H54 (cell line): Measurements from ENCODE around the gene DYSF.

Experiments used
- DNase-seq: peaks from one replicate; pipeline ENCODE4 v3.0.0; 2011; ENCODE audit warnings: low spot score, mixed read lengths; ENCODE audit not compliant: insufficient read length
- FAIRE-seq: peaks from 3 replicates; lab custom pipeline; 2011; peaks lifted over from hg19 to GRCh38; lab: Jason Lieb, UNC
- POLR2A ChIP-seq: IDR thresholded peaks from 2 replicates; pipeline ENCODE4 v1.6.1; 2011; ENCODE audit warnings: low read depth, mild to moderate bottlenecking, low read length

The DYSF gene

DNA sequence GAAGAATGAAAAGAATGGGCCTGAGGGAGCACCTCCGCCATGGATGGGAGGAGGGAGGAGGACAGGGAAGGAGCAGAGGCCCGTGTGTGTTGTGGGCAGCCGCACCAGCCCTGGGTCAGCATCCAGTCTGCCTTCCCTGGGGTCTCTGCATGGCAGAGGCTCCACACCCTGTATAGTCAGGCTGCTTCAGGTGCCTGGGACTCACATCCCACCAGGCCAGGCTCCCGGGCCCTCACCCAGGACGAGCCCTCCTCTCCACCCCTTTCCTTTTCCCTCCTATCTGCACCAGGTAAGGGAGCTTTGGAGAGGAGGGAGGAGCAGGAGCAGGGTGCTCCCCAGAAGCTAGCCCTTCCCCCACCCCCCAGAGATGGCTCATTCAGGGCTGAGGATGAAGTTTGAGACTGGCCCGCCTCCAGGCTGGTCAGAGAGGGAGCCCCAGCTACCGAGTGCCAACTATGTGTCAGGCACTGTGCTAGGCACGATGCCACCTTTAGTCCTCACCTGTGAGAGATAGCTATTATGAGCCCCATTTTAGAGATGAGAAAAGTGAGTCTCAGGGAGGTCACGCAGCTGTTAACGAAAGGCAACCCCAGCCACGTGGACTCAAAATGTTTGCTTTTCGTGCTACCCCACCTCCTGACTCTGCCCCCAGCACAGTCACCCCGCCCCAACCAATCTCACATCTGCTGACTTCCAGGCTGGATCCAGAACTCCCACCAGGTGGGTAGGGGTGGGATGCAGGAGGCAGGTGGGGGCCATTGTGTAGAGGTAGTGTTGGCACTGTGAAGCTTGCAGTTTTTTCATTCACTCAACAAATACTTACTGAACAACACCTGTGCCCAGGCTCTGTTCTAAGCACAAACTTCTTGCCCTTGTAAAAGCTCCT, 242.1 kb downstream of the DYSF start:
- TF ChIP-seq POLR2A = no peak
- DNase-seq (no peak), FAIRE-seq (no peak)

DNA sequence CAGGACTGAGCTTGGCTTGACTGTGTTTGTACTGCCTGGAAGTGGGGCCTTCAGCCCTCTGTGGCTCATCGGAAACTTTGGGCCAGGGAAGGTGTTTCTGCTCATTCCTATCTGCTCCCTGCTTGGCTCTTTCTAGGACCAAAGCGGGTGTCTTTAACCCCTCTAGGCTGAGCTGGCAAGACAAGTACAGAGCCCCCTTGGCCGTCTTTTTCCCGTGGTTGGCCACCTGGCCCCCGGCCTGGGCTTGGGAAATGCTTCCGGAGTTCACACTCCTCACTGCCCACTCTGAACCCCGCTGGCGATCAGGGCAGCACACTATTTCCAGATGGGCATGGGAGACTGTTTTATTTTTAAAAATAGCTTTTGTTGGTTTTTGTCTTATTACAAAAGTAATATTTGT, 243.0 kb downstream of the DYSF start:
- DNase-seq (no peak), FAIRE-seq (no peak)
- no peak for TF ChIP-seq POLR2A

DNA sequence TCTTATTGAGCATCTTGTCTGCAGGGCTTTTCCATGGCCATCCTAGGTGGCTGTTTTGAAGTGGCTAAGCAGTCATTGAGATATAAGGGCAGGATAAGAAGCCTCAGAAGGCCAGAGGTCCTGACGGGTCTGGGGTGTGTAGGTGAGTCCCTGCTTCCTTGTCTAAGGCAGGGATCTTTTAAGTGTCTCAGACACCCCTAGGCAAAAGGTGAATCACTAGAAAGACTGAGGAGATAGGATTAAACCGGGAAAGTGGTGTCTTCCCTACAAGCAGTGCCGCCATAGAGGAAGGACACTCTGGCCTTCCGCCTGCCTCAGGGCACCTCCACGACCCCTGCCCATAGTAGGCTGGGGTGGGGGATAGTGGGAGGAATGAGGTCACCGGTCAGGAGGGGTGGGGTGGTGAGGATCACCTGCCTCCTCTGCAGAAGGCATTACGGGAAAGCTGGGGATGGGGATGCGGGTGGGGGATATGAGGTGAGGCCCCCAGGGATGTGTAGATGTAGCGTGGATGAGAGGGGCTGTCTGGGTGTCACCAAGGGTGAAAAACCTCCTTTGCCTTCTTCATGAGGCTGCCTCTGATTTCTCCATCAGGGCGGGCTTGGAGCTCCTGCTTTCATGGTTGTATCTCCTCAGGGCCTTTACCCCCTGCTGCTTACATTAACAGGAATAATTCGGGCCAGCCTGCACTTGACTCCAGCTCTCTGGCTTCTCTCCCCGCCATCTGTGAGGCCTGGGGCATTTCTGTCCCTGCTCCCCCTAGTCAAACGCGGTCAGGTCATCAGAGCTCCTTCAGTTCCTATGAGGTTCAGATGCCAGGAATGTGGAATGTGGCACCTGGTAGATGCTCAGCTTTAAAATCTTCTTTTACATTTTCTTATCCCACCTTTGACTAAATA, 244.0 kb downstream of the DYSF start:
- FAIRE-seq (no peak), DNase-seq (no peak)
- no peak for TF ChIP-seq POLR2A

DNA sequence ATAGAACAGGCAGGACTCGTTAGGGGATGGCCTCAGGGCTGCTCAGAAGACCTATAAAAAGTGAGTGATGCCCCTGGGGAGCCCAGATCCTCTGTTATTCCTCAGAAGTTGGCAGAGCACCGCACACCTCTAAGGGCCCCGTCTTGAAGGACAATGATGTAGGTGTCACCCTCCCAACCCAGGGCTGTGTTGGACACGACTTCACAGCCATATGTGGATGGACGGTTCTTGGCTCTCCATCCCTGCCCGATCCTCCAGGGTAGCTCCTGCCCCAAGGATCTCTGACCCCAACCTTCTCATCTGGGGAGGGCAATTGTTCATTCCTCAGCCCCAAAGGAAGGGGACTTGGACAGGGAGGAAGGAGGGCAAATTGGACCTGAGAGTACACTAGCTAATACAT, 246.1 kb downstream of the DYSF start:
- TF ChIP-seq POLR2A = no peak
- FAIRE-seq (no peak), DNase-seq (no peak)

DNA sequence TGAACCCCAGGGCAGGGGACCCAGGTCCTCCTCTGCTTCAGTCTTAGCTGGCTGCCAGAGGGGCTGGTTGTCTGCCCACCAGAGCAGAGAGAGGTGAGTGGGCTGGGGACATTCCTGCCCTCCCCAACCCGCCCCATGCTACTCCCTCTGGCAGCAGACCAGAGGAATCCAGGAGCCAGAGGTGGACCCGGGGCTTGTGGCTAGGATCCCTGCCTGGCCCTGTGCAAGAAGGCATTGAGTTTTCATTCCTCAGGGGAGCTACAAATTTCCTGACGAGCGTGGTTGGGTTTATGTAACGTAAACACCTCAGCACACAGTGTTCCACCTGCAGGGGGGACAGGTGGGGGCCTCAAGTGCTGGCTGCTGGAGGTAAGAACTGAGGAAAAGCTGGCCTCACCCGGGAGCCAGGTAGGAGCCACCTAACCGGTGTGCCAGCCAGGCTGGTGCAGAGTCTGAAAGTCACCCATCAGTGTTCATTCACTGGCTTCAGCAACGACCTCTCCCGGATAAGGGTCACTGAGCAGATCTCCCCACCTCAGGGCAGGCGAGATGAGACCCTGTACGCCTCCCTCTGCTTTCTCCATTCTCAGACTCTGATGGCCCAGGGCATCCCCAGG, 246.8 kb downstream of the DYSF start:
- FAIRE-seq (no peak), DNase-seq (no peak)
- TF ChIP-seq POLR2A = no peak

DNA sequence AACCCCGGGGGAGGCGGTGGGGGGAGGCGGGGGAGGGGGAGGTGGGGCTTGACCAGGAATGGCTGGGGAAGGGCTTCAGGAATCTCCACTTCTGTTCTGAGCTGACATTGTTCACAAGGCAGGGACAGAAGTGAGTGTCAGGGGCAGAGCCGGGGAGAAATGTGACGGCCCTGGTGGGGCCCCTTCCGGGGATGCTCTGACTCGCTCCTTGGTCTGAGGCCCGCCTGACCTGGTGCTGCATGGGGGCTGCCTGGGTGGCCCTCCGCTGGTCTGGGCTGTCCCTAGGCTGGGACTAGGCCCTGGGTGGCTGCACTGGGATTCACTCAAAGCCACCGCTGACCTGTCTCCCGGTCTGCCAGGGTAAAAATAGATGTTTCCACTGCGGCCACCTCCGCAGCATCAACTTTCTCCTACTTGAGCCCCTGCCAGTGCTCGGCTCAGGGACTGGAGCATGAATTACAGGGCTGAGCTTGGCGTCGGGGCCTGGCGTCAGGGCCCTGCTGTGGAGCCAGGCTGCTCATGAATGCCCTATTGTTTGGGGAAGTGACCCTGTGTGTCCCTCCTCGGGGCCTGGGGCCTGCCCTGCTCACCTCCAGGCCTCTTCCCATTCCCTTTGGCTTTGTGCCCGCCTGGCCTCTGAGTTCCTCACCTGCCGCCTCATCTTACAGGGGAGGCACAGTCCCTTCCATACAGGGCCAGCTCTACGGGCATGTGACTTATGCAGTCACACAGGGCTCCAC, 247.5 kb downstream of the DYSF start:
- no peak for TF ChIP-seq POLR2A
- no peak for DNase-seq
- no peak for FAIRE-seq

DNA sequence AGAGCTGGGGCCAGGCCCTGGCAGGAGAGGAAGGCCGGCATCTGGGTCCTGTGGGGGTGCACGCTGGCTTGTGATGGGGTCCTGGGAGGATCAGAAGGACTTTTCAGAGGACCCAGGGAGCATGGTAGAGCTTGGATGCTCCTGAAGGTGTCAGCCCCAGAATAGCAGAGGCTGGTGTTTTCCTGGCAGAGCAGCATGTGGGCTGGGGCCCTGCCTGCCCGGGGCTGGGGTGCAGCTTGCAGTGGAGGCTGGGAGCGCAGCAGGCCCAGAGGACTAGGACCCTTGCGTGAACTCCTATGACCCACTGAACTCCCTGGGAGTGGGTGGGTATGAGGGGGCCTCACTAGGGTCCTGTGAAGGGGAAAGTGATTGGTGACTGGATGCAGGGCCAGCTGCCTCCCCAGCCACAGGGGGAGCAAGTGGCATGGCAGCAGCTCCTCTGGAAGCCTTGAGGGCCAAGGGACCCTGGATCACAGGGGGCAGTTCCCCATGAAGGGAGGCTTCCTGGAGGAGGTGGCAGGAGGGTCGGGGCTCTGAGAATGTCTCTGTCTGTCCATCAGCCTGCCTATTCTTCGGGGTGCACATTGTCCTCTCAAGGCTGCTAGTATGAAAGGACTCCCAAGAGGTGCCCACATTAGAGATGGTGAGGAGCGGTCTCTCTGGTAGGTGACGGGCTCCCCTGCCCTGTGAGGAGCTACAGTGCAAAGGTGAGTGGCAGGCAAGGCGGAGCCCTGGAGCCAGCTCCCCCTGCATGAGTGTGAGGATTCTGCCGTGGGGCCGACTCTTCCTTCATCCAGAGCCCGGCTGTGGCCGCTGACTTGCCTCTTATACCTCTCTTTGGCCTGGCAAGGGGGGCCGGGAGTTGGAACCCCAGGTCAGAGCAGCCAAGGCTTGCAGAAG, 249.0 kb downstream of the DYSF start:
- DNase-seq (no peak), FAIRE-seq (no peak)
- no peak for TF ChIP-seq POLR2A

DNA sequence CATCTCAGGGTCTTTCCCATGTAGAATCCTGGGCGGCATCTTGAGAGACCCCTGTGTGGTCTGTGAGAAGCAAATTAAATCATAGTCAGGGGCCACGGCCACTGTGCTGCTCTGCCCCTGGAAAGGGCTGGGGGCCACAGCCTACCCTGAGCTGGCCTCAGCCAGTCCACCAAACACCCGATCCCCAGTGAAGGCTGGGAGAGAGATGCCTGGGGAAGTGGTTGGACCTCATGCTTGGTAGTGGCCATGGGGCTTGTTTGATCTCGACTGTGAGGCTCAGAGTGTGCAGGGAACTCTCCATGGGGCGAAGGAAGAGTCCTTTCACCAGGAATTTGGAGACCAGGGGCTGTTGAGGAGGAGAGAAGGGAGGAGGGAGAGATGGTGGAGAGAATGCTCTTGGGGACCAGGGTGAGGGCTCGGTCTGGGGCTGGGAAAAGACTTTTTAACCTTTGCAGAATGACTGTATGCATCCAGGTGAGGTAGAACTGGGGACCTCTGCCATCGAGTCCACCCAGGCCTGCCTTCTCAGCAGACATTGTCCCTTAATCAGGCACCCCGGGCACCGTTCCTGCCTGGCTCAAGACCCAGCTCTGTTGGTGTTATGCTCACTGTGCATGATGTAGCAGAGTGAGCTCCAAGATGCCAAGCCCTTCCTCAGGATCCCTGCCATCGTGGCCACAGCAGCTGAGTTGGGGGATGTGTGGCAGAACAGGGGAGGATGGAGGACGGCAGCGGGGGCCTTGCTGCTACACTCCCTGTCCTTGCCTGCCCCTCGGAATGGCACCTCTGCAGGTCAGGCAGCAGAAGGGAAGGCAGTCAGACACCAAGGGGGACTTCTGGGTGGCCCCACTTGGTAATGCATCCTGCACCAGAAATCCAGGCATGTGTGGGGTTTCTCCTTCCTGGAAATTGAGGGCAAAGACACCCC, 249.9 kb downstream of the DYSF start:
- FAIRE-seq = no peak
- TF ChIP-seq POLR2A = no peak
- DNase-seq = no peak

DNA sequence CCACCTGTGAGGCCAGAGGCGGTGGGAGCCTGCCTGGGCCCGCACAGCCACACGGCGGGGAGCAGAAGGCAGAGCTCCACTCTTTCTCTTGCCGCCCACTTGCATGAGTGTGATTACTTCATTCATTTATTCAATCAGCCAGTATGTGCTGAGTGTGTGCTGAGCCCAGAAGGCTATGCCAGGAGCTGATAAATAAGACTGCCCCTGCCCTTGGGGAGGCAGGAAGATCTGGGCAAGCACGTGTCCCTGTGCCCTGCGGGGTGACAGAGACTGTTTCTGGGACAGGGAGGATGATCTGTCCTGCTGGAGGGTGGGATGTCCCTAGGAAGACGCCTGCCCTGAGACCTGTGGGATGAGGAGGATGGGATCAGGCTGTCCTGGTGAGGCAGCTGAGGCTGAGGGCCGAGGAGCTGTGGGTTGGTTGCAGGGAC, 250.8 kb downstream of the DYSF start:
- DNase-seq (no peak), FAIRE-seq (no peak)
- no peak for TF ChIP-seq POLR2A

DNA sequence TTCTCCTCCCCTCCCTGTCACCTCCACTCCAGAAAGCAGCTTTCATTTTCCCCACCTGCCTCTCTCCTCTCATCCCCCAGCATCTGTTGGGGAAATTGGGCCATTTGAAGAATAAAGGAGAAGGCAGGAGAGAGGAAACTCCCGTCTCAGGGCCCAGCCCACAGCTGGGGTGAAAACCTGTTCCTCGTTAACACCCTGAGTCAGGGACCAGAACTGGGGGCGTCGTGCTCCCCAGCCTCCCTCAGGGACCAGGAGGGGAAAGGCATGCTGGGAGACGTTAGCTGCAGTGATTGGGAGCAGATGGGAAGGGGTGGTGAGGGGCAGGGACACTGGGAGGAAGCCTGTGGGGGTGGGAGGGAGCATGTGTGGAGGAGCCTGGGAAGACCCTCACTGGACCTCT, 251.3 kb downstream of the DYSF start:
- no peak for FAIRE-seq
- no peak for DNase-seq
- TF ChIP-seq POLR2A = no peak

DNA sequence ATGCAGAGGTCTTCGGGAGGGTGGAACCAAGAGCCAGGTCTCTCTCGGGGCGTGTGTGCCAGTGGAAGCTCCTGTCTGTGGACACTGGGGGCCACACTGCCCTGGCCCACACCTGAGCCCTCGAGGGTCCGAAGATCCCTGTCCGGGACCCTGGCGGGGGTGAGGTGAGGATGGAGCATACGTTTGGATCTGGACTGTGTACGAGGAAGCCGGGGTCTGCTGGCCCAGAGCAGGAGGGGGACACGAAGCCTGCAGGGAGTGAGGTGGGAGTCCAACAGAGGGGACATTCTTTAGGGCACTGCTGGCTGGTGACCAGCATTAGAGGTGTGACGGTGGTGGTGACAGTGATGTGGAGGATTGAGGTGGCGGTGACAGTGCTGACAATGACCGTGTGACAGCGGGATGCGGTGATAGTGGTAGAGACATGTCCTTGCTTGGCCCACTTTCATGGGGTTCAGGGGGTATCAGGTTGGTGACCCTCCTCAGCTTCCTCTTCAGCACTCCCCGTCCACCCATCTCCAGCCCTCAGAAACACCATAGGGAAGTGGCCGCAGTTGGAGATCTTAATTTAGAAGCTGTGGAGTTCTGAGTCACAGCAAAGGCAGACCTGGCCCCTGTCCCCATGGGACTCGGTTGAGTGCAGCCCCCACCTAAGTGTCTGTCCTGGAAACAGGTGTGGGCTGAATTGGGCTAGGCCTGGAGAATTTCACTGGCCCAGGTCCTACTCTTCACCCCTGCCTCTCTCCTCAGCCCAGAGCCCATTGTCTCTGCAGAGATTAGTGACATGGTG, 252.0 kb downstream of the DYSF start:
- no peak for FAIRE-seq
- no peak for DNase-seq
- TF ChIP-seq POLR2A = no peak
